K562 (cell line): Measurements from ENCODE around the gene ERCC6L. TPM values are rescaled to one million over a fixed set of nuclear protein-coding genes. Genes with fewer than 3 reads are reported as not detected.

Experiments used
- ATAC-seq: fragments of 200-7000 bp; cut with Tn5 transposase; 3 replicates; pipeline ENCODE4 v1.9.1; 2020; ENCODE audit warnings: moderate library complexity
- BruUV-seq: library from RNA; stranded (reverse); fragments of 400-500 nt; replicated peaks from 2 replicates; lab custom pipeline; 2021; lab: Mats Ljungman, UMichigan
- CTCF ChIA-PET: fragments of 300-600 bp; formaldehyde crosslinking; extraction: SDS; loops from one replicate; lab custom pipeline; 2021; ENCODE audit warnings: low intra/inter-chr PET ratio; lab: Yijun Ruan, JAX
- POLR2A ChIA-PET: fragments of 300-600, 350-650 bp; sonication (Branson Sonifier 250); formaldehyde crosslinking; extraction: SDS; loops from one replicate; lab custom pipeline; 2021; ENCODE audit warnings: antibody characterized with exemption, inconsistent platforms; lab: Yijun Ruan, JAX
- DNase-seq, 4 experiments: peaks; one replicate each; pipeline versions ENCODE4 v3.0.0 to v3.0.0-alpha.2; 2011 to 2018; ENCODE audit warnings: low spot score in 3 of 4, mixed read lengths in 3 of 4; ENCODE audit errors: extremely low read depth in 1 of 4
- FAIRE-seq: peaks from 2 replicates; lab custom pipeline; 2011; peaks lifted over from hg19 to GRCh38; lab: Jason Lieb, UNC
- H2AFZ ChIP-seq: 2 replicates; pipeline ENCODE4 v1.6.0; 2011; ENCODE audit warnings: low read depth, low read length, control low read depth, inconsistent platforms
- H3K27ac ChIP-seq: fragments of 200-600 bp; 3 replicates; pipeline ENCODE4 v1.8.0; 2011; ENCODE audit warnings: low read depth, mild to moderate bottlenecking, control low read depth, inconsistent platforms, low read length, moderate library complexity, mixed read lengths; ENCODE audit errors: extremely low read depth
- H3K27me3 ChIP-seq, 2 experiments: fragments of 300-600 bp in 1 of 2; 2 replicates in 1 of 2; 3 replicates in 1 of 2; pipeline versions ENCODE4 v1.6.0 to v1.8.0; 2011; ENCODE audit warnings: inconsistent platforms in 2 of 2, low read length in 2 of 2, mild to moderate bottlenecking in 1 of 2, mixed read lengths in 1 of 2, moderate library complexity in 1 of 2; ENCODE audit not compliant: control insufficient read depth in 2 of 2, insufficient read depth in 2 of 2
- H3K36me3 ChIP-seq: fragments of 300-600 bp; 3 replicates; pipeline ENCODE4 v1.8.0; 2011; ENCODE audit warnings: mild to moderate bottlenecking, low read length, inconsistent platforms; ENCODE audit not compliant: control insufficient read depth, insufficient read depth
- H3K4me1 ChIP-seq, 2 experiments: fragments of 200-600 bp in 1 of 2; replicated peaks in 1 of 2; 2 replicates in 1 of 2; 3 replicates in 1 of 2; pipeline versions ENCODE4 v1.5.1 to v1.8.0; 2011; ENCODE audit warnings: inconsistent platforms in 2 of 2, low read length in 2 of 2, mild to moderate bottlenecking in 1 of 2, mixed read lengths in 1 of 2, moderate library complexity in 1 of 2; ENCODE audit not compliant: control insufficient read depth in 2 of 2, insufficient read depth in 2 of 2
- H3K4me2 ChIP-seq: 2 replicates; pipeline ENCODE4 v1.6.1; 2011; ENCODE audit warnings: low read length, control low read depth, inconsistent platforms, mixed read lengths; ENCODE audit not compliant: insufficient read depth
- H3K4me3 ChIP-seq: fragments of 200-600 bp; sonication (generic), shearing (Covaris generic); 2 replicates; pipeline ENCODE4 v1.5.1; 2016; ENCODE audit warnings: control low read depth, inconsistent platforms
- H3K79me2 ChIP-seq: fragments of 200-600 bp; 3 replicates; pipeline ENCODE4 v1.8.0; 2011; ENCODE audit warnings: low read length, inconsistent platforms; ENCODE audit not compliant: control insufficient read depth, insufficient read depth
- H3K9ac ChIP-seq, 2 experiments: 2 replicates each; pipeline versions ENCODE4 v1.6.0 to v1.6.1; 2011; ENCODE audit warnings: low read depth in 2 of 2, low read length in 2 of 2, control low read depth in 1 of 2, inconsistent platforms in 1 of 2, mild to moderate bottlenecking in 1 of 2, mixed read lengths in 1 of 2; ENCODE audit not compliant: insufficient read depth in 1 of 2
- H3K9me1 ChIP-seq: one replicate; pipeline ENCODE4 v1.6.0; 2011; ENCODE audit warnings: inconsistent platforms, mild to moderate bottlenecking, low read length, moderate library complexity; ENCODE audit not compliant: control insufficient read depth, insufficient read depth
- H3K9me3 ChIP-seq: replicated peaks from 2 replicates; pipeline ENCODE4 v1.5.1; 2011; ENCODE audit warnings: low read depth, low read length, inconsistent platforms; ENCODE audit not compliant: control insufficient read depth, insufficient read depth
- H4K20me1 ChIP-seq: replicated peaks from 2 replicates; pipeline ENCODE4 v1.6.1; 2011; ENCODE audit warnings: low read length, inconsistent platforms, mixed read lengths; ENCODE audit not compliant: control insufficient read depth, insufficient read depth
- FOXJ2 ChIP-seq: fragments of 200-800 bp; sonication (Bioruptor generic); IDR thresholded peaks from 2 replicates; pipeline ENCODE4 v1.6.1; 2016; ENCODE audit warnings: missing genetic modification characterization, missing compliant biosample characterization
- HSF4 ChIP-seq: fragments of 250-450 bp; sonication (Bioruptor Pico); IDR thresholded peaks from 2 replicates; pipeline ENCODE4 v2.1.2; 2022; ENCODE audit warnings: mild to moderate bottlenecking, moderate library complexity, borderline replicate concordance
- L3MBTL2 ChIP-seq: fragments of 450-650 bp; IDR thresholded peaks from 2 replicates; pipeline ENCODE4 v1.6.1; 2016; ENCODE audit warnings: mild to moderate bottlenecking, moderate library complexity
- PKNOX1 ChIP-seq: fragments of 450-650 bp; IDR thresholded peaks from 2 replicates; pipeline ENCODE4 v1.6.1; 2016
- ZKSCAN3 ChIP-seq: fragments of 250-450 bp; sonication (Bioruptor Pico); IDR thresholded peaks from 2 replicates; pipeline ENCODE4 v1.4.0; 2020
- ZNF57 ChIP-seq: fragments of 450-650 bp; formaldehyde crosslinking; IDR thresholded peaks from 2 replicates; pipeline ENCODE4 v1.4.0; 2020; ENCODE audit warnings: mild to moderate bottlenecking, moderate library complexity
- WGBS: fragments of 100-300 bp; shearing (Covaris generic); methylation state at CpG from one replicate; pipeline ENCODE4 v1.1.6; 2016; ENCODE audit warnings: low coverage, mixed read lengths; ENCODE audit not compliant: insufficient coverage; ENCODE audit errors: missing lambda C conversion rate; 5-methylcytosine and 5-hydroxymethylcytosine counted together
- in situ Hi-C: fragments of 300-500 bp; cut with MboI; formaldehyde crosslinking; loops from 4 replicates; pipeline ENCODE4 v1.15.0; 2018; ENCODE audit warnings: inconsistent platforms, mixed read lengths
- intact Hi-C: fragments of 100-400 bp; cut with micrococcal nuclease; formaldehyde crosslinking; loops from 2 replicates; pipeline ENCODE4 v1.14.2; 2022
- polyA plus RNA-seq, 8 experiments: library from polyadenylated mRNA; depleted of rRNA in 4 of 8; stranded (reverse) in 5 of 8; unstranded in 3 of 8; fragments of >200 nt; fragmentation: Nextera tagmentation in 2 of 8; fragmentation: Illumina TruSeq in 1 of 8; extraction: Ambion mirVana in 2 of 8; extraction: Trizol in 1 of 8; gene quantifications; 2 replicates each; pipeline versions ENCODE4 v1.2.1 to v1.2.3, GENCODE V29; 2011 to 2014; ENCODE audit warnings: inconsistent platforms in 1 of 8, missing spikeins in 1 of 8
- total RNA-seq, 7 experiments: library from RNA; depleted of rRNA in 6 of 7; stranded (reverse); fragments of >200 nt in 6 of 7; fragmentation: Illumina TruSeq in 2 of 7; extraction: Trizol in 2 of 7; gene quantifications; 2 replicates each; pipeline versions ENCODE4 v1.2.1 to v1.2.3, GENCODE V29; 2011 to 2021; ENCODE audit warnings: low replicate concordance in 1 of 7
- TF ChIP-seq, protein P1 (sequence below): sonication (generic); formaldehyde crosslinking; IDR thresholded peaks from 2 replicates; pipeline ENCODE4 v1.8.0; 2022; ENCODE audit warnings: mild to moderate bottlenecking, low read depth, missing genetic modification reagents

The ERCC6L gene
- total and polyA plus RNA-seq, 9 of the 15 experiments (the other 6 are each of a cell fraction or from before 2014, with no cell fraction given), result 6.4 to 17.4 (median 11.9) TPM

GRCh38 chrX:72262077-72262476 lies 23.2 kb upstream of the ERCC6L start:
- no peak overlapping the region for H3K9ac ChIP-seq
- no peaks in the 10 kb centered on the region for H3K9me3 ChIP-seq
- DNase-seq, result no peak
- BruUV-seq, result no TSS peak
- no peaks in the 10 kb centered on the region for H3K79me2 ChIP-seq
- intact Hi-C loops (no loop called here), in situ Hi-C loops (no loop called here)
- peak; percentile 72 for FAIRE-seq
- H4K20me1 ChIP-seq, result no peaks in the 10 kb centered on the region
- H3K4me3 ChIP-seq, result no peak overlapping the region
- H3K4me2 ChIP-seq, result no peak overlapping the region
- POLR2A ChIA-PET, result interaction anchor here (0.5 to 2.5 kb wide), 2 partner anchors 8 to 14 kb away, joined by 3 to 18 read pairs; partner anchors contain the start of gene RPS4X
- CTCF ChIA-PET, result no interaction called here
- H3K27me3 ChIP-seq, result no peaks in the 10 kb centered on the region
- ATAC-seq, result no peak
- WGBS, result 8% methylated on average over 6 of the region's 7 CpGs
- TF ChIP-seq PKNOX1, result no peak
- TF ChIP-seq FOXJ2, result 0 out of 2 replicates have a peak, but pooled peaks have one; percentile 1
- TF ChIP-seq ZNF57 (CRISPR knock-in tag), result no peak
- peak; percentile 47; the same call in 1 of the 2 replicates for TF ChIP-seq L3MBTL2
- peaks cover 0 to 3% of the 10 kb centered on the region in 2 experiments; a peak in 2 of 5 replicates for H3K4me1 ChIP-seq
- no peaks in the 10 kb centered on the region for H3K36me3 ChIP-seq
- H2AFZ ChIP-seq, result peak overlapping the region; percentile 17; the same call in 1 of the 2 replicates
- H3K27ac ChIP-seq, result no peak overlapping the region
- H3K9me1 ChIP-seq, result no peaks in the 10 kb centered on the region

- Histone ChIP-seq H3K4me2 (no peak overlapping the region), H3K27me3 (peaks cover 0 to 4% of the 10 kb centered on the region in 2 experiments; a peak in 1 of 5 replicates), H2AFZ (no peak overlapping the region), H3K9me1 (no peaks in the 10 kb centered on the region), H3K79me2 (no peaks in the 10 kb centered on the region), H3K9ac (no peak overlapping the region), H3K9me3 (no peaks in the 10 kb centered on the region), H3K27ac (no peak overlapping the region), H3K4me3 (no peak overlapping the region), H3K36me3 (no peaks in the 10 kb centered on the region), H4K20me1 (no peaks in the 10 kb centered on the region), H3K4me1 (peaks cover 0 to 3% of the 10 kb centered on the region in 2 experiments; a peak in 2 of 5 replicates)
- no TSS peak for BruUV-seq
- FAIRE-seq, result no peak
- WGBS, result 37% methylated on average over 2 of the region's 4 CpGs
- intact Hi-C loops (no loop called here), in situ Hi-C loops (no loop called here)
- DNase-seq, result no peak
- ChIA-PET CTCF (no interaction called here), POLR2A (no interaction called here)
- ATAC-seq, result no peak
- no peak for TF ChIP-seq ZKSCAN3 (CRISPR knock-in tag)
- TF ChIP-seq, protein P1, sequence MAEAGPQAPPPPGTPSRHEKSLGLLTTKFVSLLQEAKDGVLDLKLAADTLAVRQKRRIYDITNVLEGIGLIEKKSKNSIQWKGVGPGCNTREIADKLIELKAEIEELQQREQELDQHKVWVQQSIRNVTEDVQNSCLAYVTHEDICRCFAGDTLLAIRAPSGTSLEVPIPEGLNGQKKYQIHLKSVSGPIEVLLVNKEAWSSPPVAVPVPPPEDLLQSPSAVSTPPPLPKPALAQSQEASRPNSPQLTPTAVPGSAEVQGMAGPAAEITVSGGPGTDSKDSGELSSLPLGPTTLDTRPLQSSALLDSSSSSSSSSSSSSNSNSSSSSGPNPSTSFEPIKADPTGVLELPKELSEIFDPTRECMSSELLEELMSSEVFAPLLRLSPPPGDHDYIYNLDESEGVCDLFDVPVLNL (CRISPR knock-in tag), result no peak
- no peak for TF ChIP-seq HSF4
Measured at GRCh38 chrX:72260448-72260847, 21.6 kb upstream of the ERCC6L start.
